ENCODE measurements around the gene CXCL11. TPM values are rescaled to one million over a fixed set of nuclear protein-coding genes. Genes with fewer than 3 reads are reported as not detected.

CXCL11 gene
- total RNA-seq, 4 donors from 2014 or later, result not detected

DNA sequence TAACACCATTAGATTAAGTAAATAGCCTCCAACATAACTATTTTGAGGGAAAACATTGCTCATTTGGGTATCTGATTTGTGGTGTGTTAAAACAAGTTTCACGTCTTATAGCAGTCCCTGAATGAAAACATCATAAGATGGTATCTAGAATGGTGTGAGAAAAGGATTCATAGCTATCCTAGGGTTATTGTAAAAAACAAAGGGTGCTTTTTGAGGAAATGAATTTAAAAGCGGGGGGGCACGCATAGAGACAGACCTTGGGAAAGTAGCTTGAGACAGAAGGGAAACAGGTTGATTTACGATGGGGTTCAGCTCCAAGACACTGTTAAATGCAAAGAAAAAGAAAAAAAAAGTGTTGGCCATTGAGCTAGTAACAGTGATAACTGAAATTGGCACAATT, 11.8 kb downstream of the CXCL11 start:
- DNase-seq, result no peak
- Histone ChIP-seq H3K4me1 (peaks cover 0 to 9% (median 1%) of the 10 kb centered on the region in 4 donors), H3K9me3 (no peaks in the 10 kb centered on the region), H3K36me3 (no peaks in the 10 kb centered on the region), H3K27me3 (no peaks in the 10 kb centered on the region), H3K4me3 (no peak overlapping the region), H3K27ac (no peak overlapping the region)
- TF ChIP-seq POLR2A (IDR thresholded peaks at IDR 0.05) (no peak), CTCF (IDR thresholded peaks at IDR 0.05) (no peak)

GRCh38 chr4:76023389-76023788, 12.5 kb downstream of the CXCL11 start, which contains the start of gene CXCL10:
Gene CXCL10 (minus strand): TSS chr4:76023497. CDS start chr4:76023431, 66 bp downstream.
- peaks cover 0 to 9% (median 0%) of the 10 kb centered on the region in 4 donors for H3K4me1 ChIP-seq
- no peak within 1 kb of the TSS for H3K4me3 ChIP-seq
- H3K9me3 ChIP-seq, result no peaks in the 10 kb centered on the region
- no peaks in the 10 kb centered on the region for H3K27me3 ChIP-seq
- H3K27ac ChIP-seq, result no peak within 1 kb of the TSS
- no peak for TF ChIP-seq POLR2A (IDR thresholded peaks at IDR 0.05)
- no peak for TF ChIP-seq CTCF (IDR thresholded peaks at IDR 0.05)
- no peak for DNase-seq
- no peaks in the 10 kb centered on the region for H3K36me3 ChIP-seq

DNA sequence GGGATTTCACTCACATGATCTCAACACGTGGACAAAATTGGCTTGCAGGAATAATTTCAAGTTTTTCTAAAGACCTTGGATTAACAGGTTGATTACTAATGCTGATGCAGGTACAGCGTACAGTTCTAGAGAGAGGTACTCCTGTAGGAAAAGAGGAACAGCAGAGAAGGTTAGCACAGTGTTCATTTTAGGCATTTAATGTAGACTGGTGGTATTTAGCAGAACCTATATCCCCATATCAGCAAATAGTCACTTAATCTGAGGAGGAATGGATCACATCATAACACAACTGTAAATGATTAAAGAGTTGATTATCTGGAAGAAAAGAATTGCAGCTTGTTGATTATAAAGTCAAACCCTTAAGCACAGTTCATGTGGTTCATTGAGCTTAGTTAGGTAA, 13.2 kb downstream of the CXCL11 start:
- Histone ChIP-seq H3K9me3 (no peaks in the 10 kb centered on the region), H3K27ac (no peak overlapping the region), H3K36me3 (no peaks in the 10 kb centered on the region), H3K4me1 (peaks cover 0 to 9% (median 0%) of the 10 kb centered on the region in 4 donors), H3K27me3 (no peaks in the 10 kb centered on the region), H3K4me3 (no peak overlapping the region)
- DNase-seq, result no peak
- no peak for TF ChIP-seq CTCF (IDR thresholded peaks at IDR 0.05)
- TF ChIP-seq POLR2A (IDR thresholded peaks at IDR 0.05), result no peak

DNA sequence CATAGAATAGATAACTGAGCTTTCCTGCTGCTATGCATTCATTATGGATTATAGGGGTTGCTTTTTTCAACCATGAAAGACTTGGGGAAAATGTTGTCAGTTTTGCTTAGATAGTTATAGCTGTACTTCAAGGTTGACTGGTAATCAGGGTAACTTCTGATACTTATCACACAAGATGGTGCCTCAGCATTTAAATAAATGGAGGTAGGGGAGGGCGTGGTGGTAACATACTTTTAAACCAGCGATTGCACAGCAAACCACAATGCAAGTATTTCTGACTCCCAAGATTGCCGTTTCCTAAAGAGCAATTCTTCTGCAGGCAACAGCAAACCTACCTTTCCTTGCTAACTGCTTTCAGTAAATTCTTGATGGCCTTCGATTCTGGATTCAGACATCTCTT, 13.8 kb downstream of the CXCL11 start:
- no peaks in the 10 kb centered on the region for H3K27me3 ChIP-seq
- H3K4me3 ChIP-seq, result no peak overlapping the region
- H3K4me1 ChIP-seq, result peaks cover 0 to 9% (median 0%) of the 10 kb centered on the region in 4 donors
- no peak overlapping the region for H3K27ac ChIP-seq
- no peak for DNase-seq
- H3K9me3 ChIP-seq, result no peaks in the 10 kb centered on the region
- no peak for TF ChIP-seq POLR2A (IDR thresholded peaks at IDR 0.05)
- no peak for TF ChIP-seq CTCF (IDR thresholded peaks at IDR 0.05)
- H3K36me3 ChIP-seq, result no peaks in the 10 kb centered on the region

GRCh38 chr4:76017056-76017686, 18.7 kb downstream of the CXCL11 start:
- H3K36me3 ChIP-seq, result no peaks in the 10 kb centered on the region
- H3K4me1 ChIP-seq, result peaks cover 0 to 11% (median 0%) of the 10 kb centered on the region in 4 donors
- no peak overlapping the region for H3K27ac ChIP-seq
- no peaks in the 10 kb centered on the region for H3K9me3 ChIP-seq
- TF ChIP-seq POLR2A (IDR thresholded peaks at IDR 0.05) (no peak), CTCF (IDR thresholded peaks at IDR 0.05) (no peak)
- no peak overlapping the region for H3K4me3 ChIP-seq
- H3K27me3 ChIP-seq, result no peaks in the 10 kb centered on the region
- DNase-seq, result no peak

Measured in Peyer's patch (tissue), 4 donors.